ENCODE measurements around the gene SFMBT2. TPM values are rescaled to one million over a fixed set of nuclear protein-coding genes. Genes with fewer than 3 reads are reported as not detected.

The SFMBT2 gene
- total RNA-seq, 2 donors from 2014 or later = 12.2 to 18.5 TPM

- Histone ChIP-seq H3K9me3 (no peaks in the 10 kb centered on the region), H3K27me3 (replicated peaks; ENCODE audit: insufficient read depth) (no peaks in the 10 kb centered on the region), H3K4me3 (no peak overlapping the region), H3K36me3 (no peaks in the 10 kb centered on the region), H3K27ac (no peak overlapping the region), H3K4me1 (replicated peaks) (peaks cover 6% of the 10 kb centered on the region)
- DNase-seq (ENCODE audit: low spot score) = no peak
- 93% methylated on average over 8 of the region's 8 CpGs for WGBS
- TF ChIP-seq POLR2AphosphoS5 (IDR thresholded peaks at IDR 0.05) = no peak
- TF ChIP-seq CTCF (IDR thresholded peaks at IDR 0.05) = no peak
- no peak for TF ChIP-seq POLR2A (IDR thresholded peaks at IDR 0.05)
- intact Hi-C loops (cut with DNase I) = loop anchor here (10.0 kb wide), 1 partner anchor 171 kb away; no protein-coding TSS in a partner anchor
Measured at GRCh38 chr10:7265396-7266123, 145.3 kb downstream of the SFMBT2 start.

GRCh38 chr10:7264313-7264756 is 146.5 kb downstream of the SFMBT2 start:
- TF ChIP-seq POLR2AphosphoS5 (IDR thresholded peaks at IDR 0.05) = no peak
- TF ChIP-seq POLR2A (IDR thresholded peaks at IDR 0.05) = no peak
- TF ChIP-seq CTCF (IDR thresholded peaks at IDR 0.05) = no peak
- intact Hi-C loops (cut with DNase I) = loop anchor here (5.0 to 10.0 kb wide), 2 partner anchors 38 to 170 kb away; no protein-coding TSS in a partner anchor
- no peak for DNase-seq (ENCODE audit: low spot score)
- no peaks in the 10 kb centered on the region for H3K9me3 ChIP-seq
- H3K27ac ChIP-seq = peak overlapping the region in 1 of 2 donors; percentile 14
- peaks cover 6% of the 10 kb centered on the region for H3K4me1 ChIP-seq (replicated peaks)
- H3K27me3 ChIP-seq (replicated peaks; ENCODE audit: insufficient read depth) = no peaks in the 10 kb centered on the region
- no peaks in the 10 kb centered on the region for H3K36me3 ChIP-seq
- no peak overlapping the region for H3K4me3 ChIP-seq
- WGBS = 79% methylated on average over 7 of the region's 7 CpGs

GRCh38 chr10:7263616-7264015 is 147.2 kb downstream of the SFMBT2 start:
- intact Hi-C loops (cut with DNase I) = loop anchor here (5.0 to 10.0 kb wide), 2 partner anchors 39 to 169 kb away; no protein-coding TSS in a partner anchor
- Histone ChIP-seq H3K36me3 (no peaks in the 10 kb centered on the region), H3K4me1 (replicated peaks) (peaks cover 6% of the 10 kb centered on the region), H3K4me3 (no peak overlapping the region), H3K27me3 (replicated peaks; ENCODE audit: insufficient read depth) (no peaks in the 10 kb centered on the region), H3K9me3 (no peaks in the 10 kb centered on the region), H3K27ac (peak overlapping the region in 1 of 2 donors; percentile 14)
- no peak for TF ChIP-seq CTCF (IDR thresholded peaks at IDR 0.05)
- TF ChIP-seq POLR2AphosphoS5 (IDR thresholded peaks at IDR 0.05) = no peak
- TF ChIP-seq POLR2A (IDR thresholded peaks at IDR 0.05) = no peak
- no peak for DNase-seq (ENCODE audit: low spot score)
- 95% methylated on average over 5 of the region's 5 CpGs for WGBS

GRCh38 chr10:7261351-7261750 is 149.5 kb downstream of the SFMBT2 start:
- H3K27ac ChIP-seq = peak overlapping the region; percentile 7 to 40
- no peaks in the 10 kb centered on the region for H3K36me3 ChIP-seq
- peaks cover 6% of the 10 kb centered on the region for H3K4me1 ChIP-seq (replicated peaks)
- H3K27me3 ChIP-seq (replicated peaks; ENCODE audit: insufficient read depth) = no peaks in the 10 kb centered on the region
- WGBS = 52% methylated on average over 5 of the region's 5 CpGs
- intact Hi-C loops (cut with DNase I) = loop anchor here (5.0 to 10.0 kb wide), 2 partner anchors 41 to 167 kb away; no protein-coding TSS in a partner anchor
- H3K4me3 ChIP-seq = no peak overlapping the region
- no peaks in the 10 kb centered on the region for H3K9me3 ChIP-seq
- DNase-seq (ENCODE audit: low spot score) = no peak
- TF ChIP-seq CTCF (IDR thresholded peaks at IDR 0.05) (no peak), POLR2AphosphoS5 (IDR thresholded peaks at IDR 0.05) (no peak), POLR2A (IDR thresholded peaks at IDR 0.05) (no peak)

Measured in prostate gland (tissue), 2 donors.